HG02763 (cell line): ENCODE data around the gene GPAM.
"Not testable (repeated sequence)": the region's sequence is repeated elsewhere in the genome, so short reads cannot be mapped to it uniquely, and the experiment has no call there.

ENCODE experiments used
- ATAC-seq: cut with Tn5 transposase; IDR thresholded peaks from one replicate; pipeline ENCODE4 v1.9.1; 2021; ENCODE audit warnings: mild to moderate bottlenecking, moderate library complexity; ENCODE audit not compliant: unreplicated experiment

Gene GPAM

DNA sequence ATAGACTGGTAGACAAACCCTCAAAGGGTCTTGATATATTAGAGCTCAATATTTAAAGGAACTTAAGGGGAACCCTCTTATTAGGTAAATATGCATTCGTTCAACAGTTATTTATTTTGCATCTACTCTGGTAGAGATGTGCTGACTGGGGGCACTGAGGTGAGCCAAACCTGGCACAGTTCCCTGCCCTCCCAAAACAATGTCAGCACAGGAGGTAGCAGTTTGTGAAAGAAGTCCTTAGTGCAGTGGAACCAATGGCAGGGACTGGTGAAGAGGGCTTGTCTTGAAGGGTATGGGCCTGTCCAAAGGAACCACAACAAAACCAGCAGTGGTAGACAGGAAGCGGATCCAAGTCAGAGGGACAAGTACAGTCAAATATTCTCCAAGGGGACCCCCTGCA is 32.6 kb upstream of the GPAM start:
- ATAC-seq, result no peak

DNA sequence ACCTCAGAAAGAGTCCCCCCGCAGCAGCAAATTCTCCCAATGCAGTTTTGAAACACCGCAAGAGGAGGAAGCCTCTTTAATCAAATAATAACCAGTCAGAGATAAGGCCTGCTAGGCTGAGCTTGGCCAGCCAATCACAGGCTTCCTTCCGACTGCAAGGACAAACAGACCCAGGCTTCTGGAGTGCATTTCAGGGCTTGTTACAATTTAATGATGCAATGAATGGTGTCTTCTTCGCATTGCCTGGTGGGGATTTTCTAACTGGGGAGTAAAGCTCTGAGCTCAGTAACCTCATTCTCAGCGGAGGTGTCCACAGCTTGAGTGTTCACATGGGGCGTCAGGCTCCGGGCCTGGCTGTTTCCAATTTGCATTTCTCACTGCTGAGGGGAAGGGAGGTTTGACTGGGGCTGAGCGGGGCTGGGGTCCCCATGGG is 31.8 kb upstream of the GPAM start:
- no peak for ATAC-seq

DNA sequence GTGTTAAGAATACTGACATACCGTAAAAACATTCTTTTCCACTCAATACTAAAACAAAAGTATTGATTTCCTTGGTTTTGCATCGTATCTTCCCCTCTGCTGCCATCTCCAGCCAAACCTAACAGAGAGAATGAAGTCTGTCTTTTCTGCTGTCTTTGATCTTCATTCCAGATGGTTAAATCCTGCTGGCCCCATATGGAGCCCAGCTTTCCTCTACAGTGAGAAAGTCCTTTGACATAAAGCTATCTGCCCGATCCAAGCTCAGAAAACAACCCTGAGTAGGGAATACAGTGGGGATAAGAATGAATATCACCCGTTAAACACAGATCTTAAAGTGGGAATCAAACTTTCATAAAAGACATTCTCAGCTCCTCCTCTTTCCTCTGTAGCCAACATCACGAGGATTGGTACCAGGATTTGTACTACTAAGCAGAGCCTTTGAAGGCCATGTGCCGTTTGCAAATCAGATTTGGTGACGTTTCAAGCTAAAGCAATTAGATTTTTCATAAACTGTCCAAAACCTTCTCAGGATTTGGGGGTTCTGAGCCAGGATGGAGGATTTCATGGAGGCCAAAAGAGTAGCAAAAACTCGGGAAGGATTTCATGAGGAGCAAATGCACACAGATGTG is 30.8 kb upstream of the GPAM start:
- ATAC-seq, result no peak

DNA sequence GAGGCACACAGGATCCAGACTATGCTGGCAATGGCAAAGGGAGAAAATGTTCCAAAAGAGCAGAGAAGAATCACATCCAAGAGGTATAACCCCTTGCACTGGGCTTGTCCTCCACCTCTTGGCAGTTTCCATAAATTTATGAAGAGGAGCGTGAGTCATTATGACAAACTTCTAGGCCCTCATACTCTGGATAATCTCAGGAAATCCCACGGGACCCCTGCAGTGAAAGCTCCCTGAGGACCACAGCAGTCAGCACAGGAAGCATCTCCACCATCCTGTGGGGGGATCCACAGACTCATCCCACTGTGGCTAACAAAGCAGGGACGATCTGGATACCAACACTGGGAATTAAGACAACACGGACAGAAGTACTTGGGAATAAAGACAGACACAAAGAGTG is 30.3 kb upstream of the GPAM start:
- ATAC-seq, result no peak

DNA sequence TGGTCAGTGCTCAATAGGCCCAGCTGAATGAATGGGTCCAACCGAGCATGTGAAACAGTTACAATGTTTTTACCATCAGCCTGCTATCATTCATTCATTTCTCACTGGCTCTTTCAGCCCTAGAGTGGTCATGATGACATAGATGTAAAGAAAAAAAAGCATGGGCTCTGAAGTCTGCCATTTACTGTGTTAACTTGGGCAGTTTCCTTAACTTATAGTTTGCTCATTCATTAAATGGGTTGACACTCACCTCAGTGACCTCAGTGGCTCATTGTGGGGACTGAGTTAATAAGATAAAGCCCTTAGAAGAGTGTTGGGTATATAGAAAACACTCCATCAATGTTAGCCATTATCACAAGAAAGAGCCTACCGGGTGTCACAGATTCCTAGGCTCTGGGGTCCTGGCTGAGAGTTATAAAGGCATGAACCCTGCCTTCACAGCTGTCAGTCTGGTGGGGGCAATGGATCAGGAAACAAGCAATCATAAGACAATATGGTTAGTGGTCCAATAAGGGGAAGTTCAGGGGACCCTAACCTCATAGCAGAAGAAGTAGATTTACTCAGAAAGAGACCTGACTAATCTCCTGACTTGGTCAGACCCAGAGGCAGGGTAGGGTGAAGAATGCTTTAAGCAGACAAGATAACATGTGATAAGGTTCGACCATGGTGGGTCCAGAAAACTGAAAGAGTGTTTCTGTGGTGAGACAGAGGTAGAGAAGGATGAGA is 29.7 kb upstream of the GPAM start:
- ATAC-seq, result no peak

DNA sequence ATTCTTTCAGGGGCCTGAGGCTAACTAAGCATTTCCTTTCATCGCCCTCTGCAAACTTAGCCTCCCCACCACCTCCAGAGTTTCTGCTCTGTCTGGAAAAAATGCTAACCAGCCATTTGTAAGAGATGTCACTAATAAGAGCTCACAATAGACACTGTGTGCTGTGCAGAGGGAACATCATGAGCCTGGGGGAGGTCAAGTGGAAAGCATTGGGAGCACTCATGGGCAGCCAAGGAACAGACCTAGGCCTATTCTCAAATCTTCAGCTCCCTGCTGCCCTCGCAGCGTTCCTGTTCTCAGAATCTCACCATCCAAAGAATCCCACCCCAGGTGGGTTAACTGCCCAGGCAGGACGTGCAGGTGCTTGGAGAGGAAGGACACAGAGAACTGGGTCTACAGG is 27.1 kb upstream of the GPAM start:
- ATAC-seq, result no peak

DNA sequence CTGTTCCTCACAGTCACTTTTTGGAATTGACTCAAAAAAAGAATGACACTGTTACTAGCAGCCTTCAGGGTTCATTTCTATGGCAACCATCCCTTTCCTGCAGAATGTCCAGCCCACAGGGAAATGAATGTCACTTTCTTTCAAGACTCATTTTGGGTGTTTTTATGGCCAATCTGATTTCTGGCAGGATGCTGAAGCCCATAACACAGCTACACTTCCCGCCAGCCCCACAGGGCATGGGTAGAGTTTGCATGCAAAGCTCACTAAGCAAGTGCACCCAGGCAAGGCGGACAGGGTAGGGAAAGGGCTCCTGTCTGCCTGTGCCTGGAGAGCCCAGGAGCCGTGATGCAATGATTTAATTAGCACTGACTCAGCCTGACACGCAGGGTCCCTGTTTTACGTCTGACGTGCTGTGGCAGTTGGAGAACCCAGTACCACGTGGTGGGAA is 26.1 kb upstream of the GPAM start:
- ATAC-seq, result no peak

DNA sequence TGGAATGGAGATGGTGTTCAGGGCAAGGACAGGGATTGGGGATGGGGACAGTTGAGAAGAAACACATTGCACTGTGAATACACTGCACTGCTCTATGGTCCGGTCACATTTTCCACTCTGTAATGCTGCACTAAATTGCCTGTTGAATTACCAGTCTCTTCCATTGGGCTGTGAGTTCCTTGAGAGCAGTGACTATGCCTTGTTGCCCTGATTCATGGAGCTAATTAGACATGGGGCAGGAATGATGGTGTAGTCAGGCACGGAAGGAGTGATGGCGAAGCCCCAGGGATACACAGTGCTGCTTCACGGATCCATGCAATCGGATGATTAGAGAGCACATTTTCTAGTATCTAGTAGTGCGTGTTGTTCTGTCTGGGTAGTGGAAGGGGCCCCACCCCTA is 25.4 kb upstream of the GPAM start:
- no peak for ATAC-seq

DNA sequence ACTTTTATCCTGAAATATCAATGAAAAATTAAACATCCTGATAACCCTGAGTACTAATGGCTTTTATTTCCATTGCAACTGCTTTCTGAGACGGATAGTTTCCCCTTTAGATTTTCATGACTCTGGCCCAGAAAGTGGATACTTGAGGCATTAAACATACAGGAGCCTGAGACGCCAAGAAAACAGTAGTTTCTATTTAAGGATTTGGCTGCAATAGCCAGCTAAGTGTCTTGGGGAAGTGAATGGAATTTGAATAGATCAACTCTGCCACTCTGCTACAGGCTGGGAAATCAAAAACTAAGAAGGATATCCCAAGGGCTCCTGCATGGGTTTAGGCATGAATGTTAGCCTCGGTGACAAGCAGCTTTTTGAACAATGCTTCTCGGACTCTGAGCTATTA is 24.7 kb upstream of the GPAM start:
- no peak for ATAC-seq

DNA sequence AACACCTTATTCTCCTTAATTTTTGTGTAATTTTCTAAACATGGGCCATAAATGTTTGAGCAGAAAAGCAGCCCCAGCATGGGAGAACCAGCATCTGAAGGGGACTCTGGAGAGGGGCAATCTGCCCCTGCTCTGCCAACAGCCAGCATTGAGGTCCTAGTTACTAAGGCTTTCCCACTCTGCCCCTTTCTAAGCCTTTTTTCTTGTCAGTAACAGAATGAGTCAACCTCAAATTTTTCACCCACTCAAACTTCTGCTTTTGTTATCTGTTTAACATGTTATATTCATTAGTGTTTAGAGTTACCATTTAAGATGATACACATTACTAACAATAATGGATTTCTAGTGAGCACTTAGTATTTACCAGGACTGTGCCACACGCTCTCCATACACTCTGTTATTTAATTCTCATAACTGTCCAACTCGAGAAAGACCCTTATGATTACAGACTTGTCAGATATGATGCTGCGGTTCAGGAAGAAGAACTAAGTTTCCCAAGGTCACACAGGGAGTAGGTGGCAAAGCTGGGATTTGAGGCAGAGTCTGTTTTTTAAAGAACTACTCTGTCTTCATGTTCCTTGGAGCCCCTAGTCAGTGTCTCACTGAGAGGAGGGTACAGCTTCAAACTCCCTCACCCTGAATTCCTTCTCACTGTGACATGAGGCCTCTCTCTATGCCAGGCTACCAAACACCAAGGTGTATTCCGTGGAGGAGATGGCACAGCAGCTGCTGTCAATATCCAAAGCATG is 19.9 kb upstream of the GPAM start:
- peak; percentile 74 for ATAC-seq

DNA sequence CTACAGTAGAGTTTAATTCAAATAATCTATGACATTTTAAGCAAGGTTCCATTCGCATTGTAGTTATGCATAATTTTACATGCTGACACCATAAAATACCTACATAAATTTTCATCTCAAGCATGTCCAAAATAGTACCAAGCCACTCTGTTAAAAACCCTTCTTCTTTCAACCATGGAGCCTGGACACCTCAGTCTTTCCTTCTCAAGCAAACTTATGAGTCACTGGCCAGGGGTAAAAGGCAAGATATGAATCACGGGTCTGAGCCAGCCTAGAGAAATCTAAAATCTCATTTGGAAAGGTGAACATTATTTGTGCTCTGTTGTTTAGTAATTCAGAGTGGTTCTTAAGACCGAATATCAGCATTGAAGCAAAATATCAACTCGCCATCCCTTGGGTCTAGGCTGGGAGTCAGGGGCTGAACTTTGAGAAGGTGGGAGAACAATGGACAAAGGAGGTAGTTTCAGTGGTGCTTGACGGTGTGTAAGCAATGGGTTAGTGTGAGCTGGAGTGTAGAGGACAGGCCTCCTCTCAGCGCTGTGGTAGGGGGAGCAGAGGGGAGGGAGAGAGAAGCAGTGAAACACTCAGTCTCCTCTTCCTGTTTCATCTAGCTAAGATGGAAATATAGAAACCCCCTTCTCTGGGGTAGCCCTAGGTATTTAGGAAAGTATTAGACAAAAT is 19.1 kb upstream of the GPAM start:
- peak; percentile 83 for ATAC-seq

DNA sequence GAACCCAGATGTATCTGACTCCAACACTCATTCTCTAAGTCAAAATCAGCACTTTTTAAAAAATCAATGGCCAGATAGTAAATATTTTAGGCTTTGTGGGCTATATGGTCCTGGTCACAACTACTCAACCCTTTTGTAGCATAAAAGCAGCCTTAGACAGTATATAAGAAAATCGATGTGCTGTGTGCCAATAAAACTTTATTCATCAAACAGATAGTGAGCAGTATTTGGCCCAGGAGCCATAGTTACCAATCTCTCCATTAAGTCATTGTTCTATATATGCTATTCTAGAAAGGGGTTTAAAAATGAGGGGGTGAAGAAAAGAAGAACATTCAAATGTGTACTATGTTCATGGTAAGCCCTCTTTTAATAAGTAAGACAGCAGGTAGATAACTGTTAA is 18.5 kb upstream of the GPAM start:
- no peak for ATAC-seq

DNA sequence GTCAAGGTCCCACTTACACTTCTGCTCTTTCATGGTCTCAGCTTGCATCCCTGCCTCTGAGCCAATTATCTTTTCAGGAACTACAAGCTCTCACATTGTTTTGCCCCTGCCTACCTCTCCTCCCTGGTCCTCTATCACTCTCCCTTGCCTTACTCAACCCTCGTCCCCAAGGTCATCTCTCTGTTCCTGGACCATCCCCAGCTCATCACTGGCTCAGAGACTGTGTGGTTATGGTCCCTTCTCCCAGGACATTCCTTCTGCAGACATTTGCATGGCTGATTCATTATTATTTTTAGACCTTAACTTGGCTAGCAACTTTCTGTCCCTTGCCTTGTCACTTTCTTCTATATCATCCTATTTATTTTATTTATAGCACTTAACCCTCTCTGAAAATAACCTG is 17.8 kb upstream of the GPAM start:
- ATAC-seq, result no peak

DNA sequence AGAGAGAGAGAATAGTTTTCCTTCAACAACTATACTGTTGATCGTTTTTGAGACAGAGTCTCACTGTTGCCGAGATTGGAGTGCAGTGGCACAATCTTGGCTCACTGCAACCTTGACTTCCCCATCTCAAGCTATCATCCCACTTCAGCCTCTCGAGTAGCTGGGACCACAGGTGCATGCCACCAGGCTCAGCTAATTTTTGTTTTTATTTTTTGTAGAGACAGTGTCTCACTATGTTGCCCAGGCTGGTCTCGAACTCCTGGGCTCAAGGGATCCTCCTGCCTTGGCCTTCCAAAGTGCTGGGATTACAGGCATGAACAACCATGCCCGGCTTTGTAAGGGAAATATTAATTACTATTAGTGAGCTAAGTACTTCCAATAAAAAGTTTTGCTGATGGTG is 16.7 kb upstream of the GPAM start:
- ATAC-seq, result not testable (repeated sequence)

DNA sequence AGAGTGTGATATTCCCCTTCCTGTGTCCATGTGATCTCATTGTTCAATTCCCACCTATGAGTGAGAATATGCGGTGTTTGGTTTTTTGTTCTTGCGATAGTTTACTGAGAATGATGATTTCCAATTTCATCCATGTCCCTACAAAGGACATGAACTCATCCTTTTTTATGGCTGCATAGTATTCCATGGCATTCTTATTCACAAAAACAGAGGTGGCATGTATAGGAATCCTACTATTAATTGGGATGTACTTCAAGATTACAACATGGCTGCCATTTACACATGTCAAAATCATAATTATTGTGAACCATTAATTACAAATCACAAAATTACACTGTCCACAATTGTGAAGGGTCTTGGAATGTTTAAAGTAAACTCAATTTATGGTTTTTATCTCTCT is 14.1 kb upstream of the GPAM start:
- not testable (repeated sequence) for ATAC-seq

DNA sequence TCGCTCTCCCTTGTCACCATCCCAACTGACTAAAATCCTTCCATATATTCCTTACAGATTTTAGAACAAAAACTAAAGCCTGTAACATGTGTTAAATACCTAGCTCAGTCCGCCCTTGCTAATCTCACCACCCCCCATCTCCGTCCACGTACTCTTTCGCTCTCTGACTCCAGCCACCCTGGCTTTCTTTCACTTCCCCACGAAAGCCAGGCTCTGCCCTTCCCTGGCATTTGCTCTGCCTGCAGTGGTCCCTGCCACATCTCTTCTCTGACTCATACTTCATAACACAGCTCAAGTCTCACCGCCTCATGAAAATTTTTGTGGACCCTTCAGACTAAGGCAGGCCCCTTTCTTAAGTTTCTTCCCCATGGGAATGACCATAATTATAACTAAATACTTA is 11.7 kb upstream of the GPAM start:
- no peak for ATAC-seq

DNA sequence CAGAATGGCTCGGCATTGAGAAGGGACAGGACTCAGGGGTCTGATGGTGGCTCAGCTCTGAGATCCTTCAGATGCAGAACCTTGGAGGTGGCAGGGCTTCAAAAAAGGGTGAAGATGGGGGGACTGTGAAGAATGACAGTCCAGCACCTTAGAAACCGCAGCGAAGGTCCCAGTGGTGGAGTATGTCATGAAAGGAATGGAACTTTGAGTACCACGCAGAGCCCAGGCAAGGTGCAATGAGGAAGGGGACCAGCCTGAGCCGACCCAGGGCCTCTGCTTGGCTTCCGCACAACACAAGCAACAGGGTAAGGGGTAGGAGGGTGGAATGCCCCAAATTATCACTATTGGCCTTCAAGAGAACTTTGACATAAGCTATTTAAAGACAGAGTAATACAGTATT is 8.2 kb upstream of the GPAM start:
- no peak for ATAC-seq

DNA sequence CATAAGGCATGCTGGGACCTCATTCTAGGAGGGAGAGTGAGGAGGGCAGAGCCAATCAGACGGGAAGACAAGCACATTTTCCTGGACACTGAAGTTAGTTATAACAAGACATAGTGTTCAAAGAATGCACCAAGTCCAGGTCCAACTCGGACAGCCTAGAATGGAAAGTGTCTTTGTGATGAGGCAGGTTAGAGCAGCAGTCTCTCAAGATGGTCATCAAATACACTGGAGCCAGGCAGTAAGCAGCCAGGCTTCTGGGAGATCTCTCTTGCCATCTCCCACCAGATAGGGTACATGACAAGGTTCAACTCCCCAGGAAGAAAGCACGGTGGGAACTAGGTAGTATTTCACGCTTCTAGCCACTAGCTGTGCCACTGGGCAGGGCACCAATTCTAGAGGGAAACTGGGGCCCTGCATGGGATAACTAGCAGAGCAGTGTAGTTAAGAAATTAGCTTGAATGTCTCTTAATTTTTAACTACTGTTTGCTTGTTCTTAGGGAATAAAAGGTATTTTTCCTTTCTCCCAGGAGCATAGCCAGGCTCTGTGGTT is 7.6 kb upstream of the GPAM start:
- ATAC-seq, result no peak

DNA sequence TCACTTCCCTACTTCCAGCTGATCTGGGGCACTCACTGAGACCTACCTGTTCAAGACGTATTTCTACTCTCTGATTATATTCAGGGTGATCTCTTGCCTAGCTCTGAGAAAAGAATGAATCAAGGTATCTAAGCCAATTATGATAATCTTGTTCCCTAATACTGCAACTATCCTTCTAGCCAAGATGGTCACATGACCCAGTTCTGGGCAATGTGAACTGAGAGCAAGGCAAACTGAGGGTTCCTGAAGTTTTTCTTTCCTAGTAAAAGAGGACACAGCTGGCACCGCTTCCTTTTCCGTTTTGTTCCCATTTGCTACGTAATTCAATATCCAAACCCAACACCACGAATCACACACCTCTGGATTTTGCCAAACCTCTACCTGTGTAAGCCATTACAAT is 5.9 kb upstream of the GPAM start:
- ATAC-seq, result no peak

DNA sequence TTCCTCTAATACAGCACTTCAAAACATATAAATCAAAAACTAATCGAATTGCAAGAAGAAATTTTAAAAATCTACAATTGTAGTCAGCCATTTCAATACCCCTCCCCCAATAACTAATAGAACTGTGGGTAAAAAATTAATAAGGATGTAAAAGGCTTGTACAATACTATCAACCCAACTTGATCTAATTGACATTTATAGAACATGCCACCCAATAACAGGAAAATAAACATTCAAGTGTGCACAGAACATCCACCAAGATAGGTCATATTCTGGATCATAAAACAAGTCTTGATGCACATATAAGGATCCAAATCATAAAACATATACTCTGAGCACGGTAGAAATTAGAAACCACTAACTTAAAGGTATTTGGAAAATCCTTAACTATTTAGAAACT is 4.0 kb upstream of the GPAM start:
- no peak for ATAC-seq

DNA sequence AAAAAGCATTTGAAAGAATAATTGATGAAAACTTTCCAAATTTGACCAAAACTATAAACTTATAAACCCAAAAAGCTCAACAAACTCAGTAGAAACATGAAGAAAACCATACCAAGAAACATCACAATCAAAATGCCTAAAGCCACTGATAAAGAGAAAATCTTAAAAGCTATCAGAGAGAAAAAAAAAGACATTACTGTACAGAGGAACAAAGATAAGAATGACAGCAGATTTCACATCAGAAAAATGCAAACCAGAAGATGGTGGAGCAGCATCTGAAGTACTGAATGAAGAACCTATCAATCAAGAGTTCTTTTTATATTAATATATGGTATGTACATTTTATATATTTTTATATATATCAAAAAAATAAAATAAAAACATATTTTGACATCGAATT is 2.4 kb upstream of the GPAM start:
- no peak for ATAC-seq
